Choroid plexus epithelial cell (primary cell): ENCODE results near the gene CYFIP2.

ENCODE experiments used
- DNase-seq: peaks from one replicate; pipeline ENCODE4 v3.0.0-alpha.2; 2010; ENCODE audit warnings: low read depth
- H3K4me3 ChIP-seq: 2 replicates; pipeline ENCODE4 v1.5.1; 2011; ENCODE audit warnings: low read depth, mild to moderate bottlenecking, control low read depth, low read length, moderate library complexity
- TF ChIP-seq, protein P1 (sequence below): conservative IDR thresholded peaks from 2 replicates; pipeline ENCODE4 v1.5.1; 2011; ENCODE audit warnings: low read depth, mild to moderate bottlenecking, control low read depth, inconsistent platforms, low read length, moderate library complexity

The CYFIP2 gene

DNA sequence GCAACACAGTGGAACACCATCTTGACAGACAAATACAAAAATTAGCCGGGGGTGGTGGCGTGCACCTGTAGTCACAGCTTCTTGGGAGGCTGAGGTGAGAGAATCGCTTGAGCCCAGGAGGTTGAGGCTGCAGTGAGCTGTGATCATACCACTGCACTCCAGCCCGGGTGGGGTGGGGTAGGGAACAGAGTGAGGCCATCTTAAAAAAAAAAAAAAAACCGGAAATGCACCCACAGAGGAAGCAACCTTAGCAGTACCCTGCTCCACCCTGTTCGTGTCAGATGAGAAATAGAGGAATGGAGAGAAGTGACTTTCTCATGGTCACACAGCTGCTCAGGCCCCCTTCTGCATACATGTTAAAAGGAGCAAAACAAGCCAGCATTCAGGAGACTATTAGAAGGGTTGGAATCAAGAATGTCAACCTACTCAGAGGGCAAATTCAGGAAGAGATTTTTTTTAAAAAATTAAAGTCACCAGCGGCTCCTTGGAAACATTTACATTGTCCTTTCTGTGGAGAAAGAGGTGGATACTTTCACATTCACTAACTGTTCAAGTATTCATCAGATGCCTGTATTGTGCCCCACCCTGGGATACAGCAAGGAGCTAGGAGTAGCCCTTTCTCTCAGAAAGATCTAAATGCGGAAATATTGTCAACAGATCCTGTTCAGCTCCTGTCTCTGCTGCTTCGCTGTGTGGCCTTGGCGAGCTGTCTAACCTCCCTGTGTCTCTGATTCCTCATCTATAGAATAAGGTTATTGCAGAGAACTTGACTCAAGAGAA is 41.0 kb downstream of the CYFIP2 start:
- TF ChIP-seq, protein P1, sequence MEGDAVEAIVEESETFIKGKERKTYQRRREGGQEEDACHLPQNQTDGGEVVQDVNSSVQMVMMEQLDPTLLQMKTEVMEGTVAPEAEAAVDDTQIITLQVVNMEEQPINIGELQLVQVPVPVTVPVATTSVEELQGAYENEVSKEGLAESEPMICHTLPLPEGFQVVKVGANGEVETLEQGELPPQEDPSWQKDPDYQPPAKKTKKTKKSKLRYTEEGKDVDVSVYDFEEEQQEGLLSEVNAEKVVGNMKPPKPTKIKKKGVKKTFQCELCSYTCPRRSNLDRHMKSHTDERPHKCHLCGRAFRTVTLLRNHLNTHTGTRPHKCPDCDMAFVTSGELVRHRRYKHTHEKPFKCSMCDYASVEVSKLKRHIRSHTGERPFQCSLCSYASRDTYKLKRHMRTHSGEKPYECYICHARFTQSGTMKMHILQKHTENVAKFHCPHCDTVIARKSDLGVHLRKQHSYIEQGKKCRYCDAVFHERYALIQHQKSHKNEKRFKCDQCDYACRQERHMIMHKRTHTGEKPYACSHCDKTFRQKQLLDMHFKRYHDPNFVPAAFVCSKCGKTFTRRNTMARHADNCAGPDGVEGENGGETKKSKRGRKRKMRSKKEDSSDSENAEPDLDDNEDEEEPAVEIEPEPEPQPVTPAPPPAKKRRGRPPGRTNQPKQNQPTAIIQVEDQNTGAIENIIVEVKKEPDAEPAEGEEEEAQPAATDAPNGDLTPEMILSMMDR = no peak
- no peak overlapping the region for H3K4me3 ChIP-seq
- DNase-seq = no peak

DNA sequence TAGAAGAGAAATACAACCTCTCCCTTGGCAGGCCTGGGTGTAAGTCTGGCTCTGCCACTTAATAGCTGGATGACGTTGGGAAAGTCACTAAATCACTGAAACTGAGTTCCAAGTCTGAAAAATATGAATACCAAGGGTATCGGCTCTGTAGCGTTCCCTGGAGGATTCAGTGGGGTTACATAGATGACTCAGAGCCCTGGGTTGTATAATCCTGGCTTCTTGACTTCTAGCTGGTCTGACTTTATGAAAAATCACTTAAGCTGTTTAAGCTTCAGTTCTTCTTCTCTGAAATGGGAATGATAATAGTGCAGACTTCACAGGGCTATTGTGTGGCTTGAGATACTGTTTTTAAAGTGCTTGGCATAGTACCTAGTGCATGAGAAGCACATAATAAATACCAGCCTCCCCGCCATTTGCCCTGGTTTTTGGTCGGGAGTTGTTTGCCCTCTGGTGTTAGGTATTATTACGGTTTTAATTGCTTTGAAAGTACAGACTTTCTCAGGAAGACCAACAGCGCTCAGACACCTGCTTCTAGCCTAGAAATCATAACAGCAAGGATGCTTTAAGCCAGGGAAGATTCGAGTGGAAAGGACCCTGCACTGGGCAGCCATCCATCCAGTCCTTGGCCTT is 43.0 kb downstream of the CYFIP2 start:
- peak; percentile 49 for DNase-seq
- TF ChIP-seq, protein P1 = peak; percentile 45
- no peak overlapping the region for H3K4me3 ChIP-seq

DNA sequence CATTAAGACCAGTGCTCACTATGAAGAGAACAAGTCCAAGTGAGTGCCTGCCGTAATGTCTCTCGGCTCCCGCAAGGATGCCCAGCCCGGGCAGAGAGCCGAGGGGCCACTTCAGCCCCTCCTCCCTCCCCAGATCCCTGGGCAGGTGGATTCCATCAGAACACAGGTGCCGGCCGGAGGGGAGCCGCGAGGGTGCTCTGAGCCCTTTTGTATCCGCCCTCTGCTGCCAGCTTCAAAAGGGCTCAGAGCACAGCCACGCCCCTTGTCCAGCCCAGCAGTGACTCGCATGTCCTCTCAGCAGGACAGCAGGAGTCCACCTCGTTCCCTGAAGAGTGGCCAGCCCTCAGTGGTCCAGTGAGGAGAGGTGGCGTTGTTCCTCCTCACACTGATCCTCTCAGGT is 43.9 kb downstream of the CYFIP2 start:
- no peak overlapping the region for H3K4me3 ChIP-seq
- DNase-seq = no peak
- TF ChIP-seq, protein P1 = no peak

DNA sequence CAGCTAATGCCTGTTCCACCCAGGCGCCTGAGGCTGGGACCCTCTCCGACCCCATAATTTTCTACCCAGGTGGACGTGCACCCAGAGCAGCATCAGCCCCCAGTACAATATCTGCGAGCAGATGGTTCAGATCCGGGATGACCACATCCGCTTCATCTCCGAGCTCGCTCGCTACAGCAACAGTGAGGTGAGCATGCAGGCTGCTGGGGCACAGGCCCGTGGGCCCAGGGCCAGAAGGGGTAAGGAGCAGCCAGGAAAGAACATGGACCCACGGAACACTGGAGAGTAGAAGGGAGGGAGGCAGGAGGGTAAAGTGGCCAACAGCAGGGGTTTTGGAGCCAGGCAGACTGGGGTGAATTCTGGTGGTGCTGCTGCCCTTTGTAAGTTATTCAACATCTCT is 45.7 kb downstream of the CYFIP2 start:
- no peak overlapping the region for H3K4me3 ChIP-seq
- no peak for DNase-seq
- TF ChIP-seq, protein P1 = no peak

DNA sequence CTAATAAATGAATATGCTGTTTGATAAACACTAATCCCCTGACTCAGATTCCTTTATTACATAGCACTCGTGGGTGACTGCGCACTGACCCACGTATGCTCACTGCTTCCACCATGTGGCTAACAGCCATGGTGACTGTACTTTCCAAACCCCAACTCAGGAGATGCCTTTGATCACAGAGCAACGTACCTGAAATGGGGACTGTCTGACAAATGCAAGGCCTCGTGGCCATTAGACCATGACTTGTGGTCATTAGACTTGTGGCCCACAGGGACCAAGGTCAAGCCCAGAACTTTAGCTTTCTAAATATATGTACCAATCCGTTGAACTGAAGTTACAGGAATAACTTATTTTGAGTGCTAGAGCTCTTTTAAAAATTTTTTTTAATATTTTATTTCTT is 46.6 kb downstream of the CYFIP2 start:
- no peak overlapping the region for H3K4me3 ChIP-seq
- DNase-seq = peak; percentile 72
- TF ChIP-seq, protein P1 = peak; percentile 93

DNA sequence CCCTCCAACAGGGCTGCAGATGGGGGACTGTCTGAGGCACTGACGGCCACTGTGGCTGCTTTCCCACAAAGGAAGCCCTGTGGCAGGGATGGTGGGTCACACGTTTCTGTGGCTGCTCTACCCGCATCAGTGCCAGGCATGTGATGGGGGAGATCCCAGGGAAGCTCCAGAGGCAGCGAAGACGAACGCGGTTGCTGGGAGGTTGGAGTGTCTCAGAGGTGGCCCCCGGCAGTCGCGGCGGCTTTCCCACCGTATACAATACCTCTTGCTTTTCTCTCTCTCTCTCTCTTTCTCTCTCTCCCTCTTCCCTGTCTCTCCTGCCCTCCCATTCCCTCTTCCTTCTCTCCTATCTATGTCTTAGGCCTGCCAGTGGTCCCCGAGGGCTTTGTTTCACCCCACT is 56.7 kb downstream of the CYFIP2 start:
- TF ChIP-seq, protein P1 = no peak
- DNase-seq = no peak
- no peak overlapping the region for H3K4me3 ChIP-seq
